H9 (cell line): ENCODE measurements around the gene FRMPD3. TPM values are rescaled to one million over a fixed set of nuclear protein-coding genes. Genes with fewer than 3 reads are reported as not detected.

Experiments used
- DNase-seq: peaks from one replicate; pipeline ENCODE4 v3.0.0-alpha.2; 2017
- H2AFZ ChIP-seq: one replicate; pipeline ENCODE4 v1.6.1; 2013; ENCODE audit warnings: mild to moderate bottlenecking, low read length, control low read depth, moderate library complexity
- H2AK5ac ChIP-seq: 2 replicates; pipeline ENCODE4 v1.6.1; 2013; ENCODE audit warnings: low read length, control low read depth, mixed read lengths; ENCODE audit not compliant: insufficient read length
- H2BK120ac ChIP-seq: one replicate; pipeline ENCODE4 v1.6.1; 2013; ENCODE audit warnings: low read depth, mild to moderate bottlenecking, low read length, control low read depth, inconsistent platforms; ENCODE audit not compliant: poor library complexity, severe bottlenecking
- H2BK12ac ChIP-seq: 2 replicates; pipeline ENCODE4 v1.6.1; 2013; ENCODE audit warnings: low read length, control low read depth, mixed read lengths, low read depth; ENCODE audit not compliant: insufficient read length
- H2BK15ac ChIP-seq: 2 replicates; pipeline ENCODE4 v1.6.1; 2013; ENCODE audit warnings: low read depth, low read length, control low read depth
- H2BK20ac ChIP-seq: one replicate; pipeline ENCODE4 v1.6.1; 2013; ENCODE audit warnings: low read depth, mild to moderate bottlenecking, low read length, control low read depth, inconsistent platforms; ENCODE audit not compliant: poor library complexity, severe bottlenecking
- H2BK5ac ChIP-seq: 2 replicates; pipeline ENCODE4 v1.6.1; 2013; ENCODE audit warnings: low read length, control low read depth, mixed read lengths; ENCODE audit not compliant: insufficient read length
- H3K14ac ChIP-seq: 2 replicates; pipeline ENCODE4 v1.6.1; 2013; ENCODE audit warnings: low read length, control low read depth; ENCODE audit not compliant: insufficient read depth
- H3K18ac ChIP-seq: 2 replicates; pipeline ENCODE4 v1.6.1; 2013; ENCODE audit warnings: low read depth, mild to moderate bottlenecking, mixed read lengths, low read length, control low read depth; ENCODE audit not compliant: insufficient read length
- H3K23ac ChIP-seq: 2 replicates; pipeline ENCODE4 v1.6.1; 2013; ENCODE audit warnings: low read length, control low read depth, mixed read lengths, low read depth; ENCODE audit not compliant: insufficient read length
- H3K23me2 ChIP-seq: 2 replicates; pipeline ENCODE4 v1.6.1; 2013; ENCODE audit warnings: low read depth, mild to moderate bottlenecking, mixed read lengths, low read length, control low read depth; ENCODE audit not compliant: insufficient read length, poor library complexity, severe bottlenecking
- H3K27ac ChIP-seq: 2 replicates; pipeline ENCODE4 v1.5.1; 2013; ENCODE audit warnings: low read length, control low read depth, mixed read lengths, low read depth; ENCODE audit not compliant: insufficient read length
- H3K27me3 ChIP-seq: 2 replicates; pipeline ENCODE4 v1.6.1; 2013; ENCODE audit warnings: low read length, control low read depth, inconsistent platforms; ENCODE audit not compliant: insufficient read depth
- H3K4ac ChIP-seq: 2 replicates; pipeline ENCODE4 v1.6.1; 2013; ENCODE audit warnings: low read depth, mild to moderate bottlenecking, control low read depth, inconsistent platforms, low read length, moderate library complexity
- H3K4me1 ChIP-seq: 2 replicates; pipeline ENCODE4 v1.6.1; 2013; ENCODE audit warnings: low read length, control low read depth, inconsistent platforms; ENCODE audit not compliant: insufficient read depth
- H3K4me2 ChIP-seq: 2 replicates; pipeline ENCODE4 v1.6.1; 2013; ENCODE audit warnings: low read length, control low read depth, mixed read lengths; ENCODE audit not compliant: insufficient read length, insufficient read depth
- H3K56ac ChIP-seq: 2 replicates; pipeline ENCODE4 v1.6.1; 2013; ENCODE audit warnings: low read depth, mild to moderate bottlenecking, mixed read lengths, low read length, control low read depth; ENCODE audit not compliant: insufficient read length
- H3K79me1 ChIP-seq: 2 replicates; pipeline ENCODE4 v1.6.1; 2013; ENCODE audit warnings: low read depth, mild to moderate bottlenecking, moderate library complexity, low read length, control low read depth, inconsistent platforms; ENCODE audit not compliant: insufficient read depth, poor library complexity, severe bottlenecking
- H3K79me2 ChIP-seq: 2 replicates; pipeline ENCODE4 v1.6.1; 2013; ENCODE audit warnings: low read length, control low read depth, inconsistent platforms; ENCODE audit not compliant: insufficient read depth
- H3K9ac ChIP-seq: 2 replicates; pipeline ENCODE4 v1.6.1; 2013; ENCODE audit warnings: low read length, control low read depth, mixed read lengths; ENCODE audit not compliant: insufficient read length; ENCODE audit errors: extremely low read depth
- H3K9me3 ChIP-seq: one replicate; pipeline ENCODE4 v1.6.1; 2013; ENCODE audit warnings: low read depth, low read length, inconsistent platforms; ENCODE audit not compliant: control insufficient read depth
- H3T11ph ChIP-seq: one replicate; pipeline ENCODE4 v1.6.1; 2013; ENCODE audit warnings: mild to moderate bottlenecking, low read length, control low read depth, inconsistent platforms
- H4K20me1 ChIP-seq: one replicate; pipeline ENCODE4 v1.6.1; 2013; ENCODE audit not compliant: control insufficient read depth, insufficient read length, insufficient read depth
- H4K5ac ChIP-seq: 2 replicates; pipeline ENCODE4 v1.6.1; 2013; ENCODE audit warnings: low read depth, mild to moderate bottlenecking, mixed read lengths, low read length, control low read depth; ENCODE audit not compliant: insufficient read length
- H4K8ac ChIP-seq: replicated peaks from 2 replicates; pipeline ENCODE4 v1.6.1; 2013; ENCODE audit warnings: low read length, control low read depth, mixed read lengths, low read depth; ENCODE audit not compliant: insufficient read length
- H4K91ac ChIP-seq: 2 replicates; pipeline ENCODE4 v1.6.1; 2013; ENCODE audit warnings: low read depth, mild to moderate bottlenecking, moderate library complexity, mixed read lengths, low read length, control low read depth; ENCODE audit not compliant: insufficient read length
- H3K27ac Mint-ChIP-seq, 3 experiments: 2 replicates in 2 of 3; 3 replicates in 1 of 3; pipeline ENCODE4 v1.8.0; 2020 to 2021; ENCODE audit warnings: mixed read lengths in 3 of 3, mild to moderate bottlenecking in 1 of 3, moderate library complexity in 1 of 3
- H3K27me3 Mint-ChIP-seq: 2 replicates; pipeline ENCODE4 v1.8.0; 2021; ENCODE audit warnings: low read depth, mild to moderate bottlenecking, moderate library complexity, mixed read lengths
- H3K36me3 Mint-ChIP-seq, 3 experiments: 2 replicates in 2 of 3; 3 replicates in 1 of 3; pipeline ENCODE4 v1.8.0; 2020 to 2021; ENCODE audit warnings: low read depth in 3 of 3, mixed read lengths in 3 of 3; ENCODE audit not compliant: insufficient read depth in 1 of 3
- H3K4me1 Mint-ChIP-seq, 2 experiments: 2 replicates each; pipeline ENCODE4 v1.8.0; 2020; ENCODE audit warnings: mixed read lengths in 2 of 2
- H3K4me3 Mint-ChIP-seq, 2 experiments: 2 replicates in 1 of 2; 3 replicates in 1 of 2; pipeline ENCODE4 v1.8.0; 2020 to 2021; ENCODE audit warnings: mild to moderate bottlenecking in 2 of 2, mixed read lengths in 2 of 2, moderate library complexity in 1 of 2
- H3K9me3 Mint-ChIP-seq, 2 experiments: 2 replicates in 1 of 2; 3 replicates in 1 of 2; pipeline ENCODE4 v1.8.0; 2020; ENCODE audit warnings: mild to moderate bottlenecking in 2 of 2, mixed read lengths in 2 of 2, moderate library complexity in 1 of 2
- CTCF ChIP-seq: fragments of 200-600 bp; sonication (generic); conservative IDR thresholded peaks from 3 replicates; pipeline ENCODE4 v1.8.0; 2021; ENCODE audit warnings: antibody characterized with exemption, mild to moderate bottlenecking
- WGBS: extraction: QIAGEN DNeasy Blood & Tissue Kit; methylation state at CpG from one replicate; pipeline ENCODE4 v1.1.7; 2013; ENCODE audit warnings: missing lambda C conversion rate, low lambda C conversion rate, mixed read lengths; ENCODE audit not compliant: insufficient read length; ENCODE audit errors: extremely low coverage; 5-methylcytosine and 5-hydroxymethylcytosine counted together
- total RNA-seq: library from RNA; stranded (reverse); gene quantifications from 2 replicates; pipeline ENCODE4 v1.2.1, GENCODE V29; 2021

Gene FRMPD3
- total RNA-seq, 1 experiment from 2014 or later = 0.26 TPM

GRCh38 chrX:107477406-107477805 lies 28.0 kb downstream of the FRMPD3 start:
- H3K4me3 Mint-ChIP-seq = no peak overlapping the region
- H3K18ac ChIP-seq = no peak overlapping the region
- no peak overlapping the region for H3T11ph ChIP-seq
- no peak overlapping the region for H2BK12ac ChIP-seq
- H2BK20ac ChIP-seq = no peak overlapping the region
- no peaks in the 10 kb centered on the region for H3K23me2 ChIP-seq
- H4K20me1 ChIP-seq = no peaks in the 10 kb centered on the region
- peaks cover 0 to 59% of the 10 kb centered on the region in 2 experiments; a peak in 2 of 5 replicates for H3K9me3 Mint-ChIP-seq
- H3K27me3 Mint-ChIP-seq = peaks cover 2% of the 10 kb centered on the region
- H4K8ac ChIP-seq = no peak overlapping the region
- H3K14ac ChIP-seq = no peak overlapping the region
- no peaks in the 10 kb centered on the region for H3K9me3 ChIP-seq
- H2AFZ ChIP-seq = no peak overlapping the region
- no peaks in the 10 kb centered on the region; the same call in 1 of the 2 replicates for H3K4me1 ChIP-seq
- H2AK5ac ChIP-seq = no peak overlapping the region
- H3K23ac ChIP-seq = no peak overlapping the region
- H3K27me3 ChIP-seq = no peaks in the 10 kb centered on the region
- no peak overlapping the region for H3K9ac ChIP-seq
- H2BK15ac ChIP-seq = no peak overlapping the region
- H3K56ac ChIP-seq = no peak overlapping the region
- peak overlapping the region in 1 of 3 experiments; percentile 55; a peak in 1 of 7 replicates for H3K27ac Mint-ChIP-seq
- no peak overlapping the region for H3K27ac ChIP-seq
- H3K4ac ChIP-seq = no peak overlapping the region
- H3K79me2 ChIP-seq = no peaks in the 10 kb centered on the region
- no peak overlapping the region for H2BK120ac ChIP-seq
- no peak overlapping the region for H4K5ac ChIP-seq
- H3K4me2 ChIP-seq = no peak overlapping the region
- no peak overlapping the region for H4K91ac ChIP-seq
- DNase-seq = no peak
- no peaks in the 10 kb centered on the region for H3K79me1 ChIP-seq
- no peak overlapping the region for H2BK5ac ChIP-seq
- no peaks in the 10 kb centered on the region for H3K36me3 Mint-ChIP-seq
- no peak for TF ChIP-seq CTCF
- no CpG with 5 or more reads among the region's 4 CpGs for WGBS
- H3K4me1 Mint-ChIP-seq = peaks cover 2 to 11% of the 10 kb centered on the region in 2 experiments; a peak in 2 of 4 replicates
